H9 (cell line): ENCODE results near the gene MRPL40. TPM values are rescaled to one million over a fixed set of nuclear protein-coding genes. Genes with fewer than 3 reads are reported as not detected.
A peak's percentile ranks its signal among the peaks of the same experiment; 100 is the strongest.

Experiments
- DNase-seq: peaks from one replicate; pipeline ENCODE4 v3.0.0-alpha.2; 2017
- H2AFZ ChIP-seq: one replicate; pipeline ENCODE4 v1.6.1; 2013; ENCODE audit warnings: mild to moderate bottlenecking, low read length, control low read depth, moderate library complexity
- H2AK5ac ChIP-seq: 2 replicates; pipeline ENCODE4 v1.6.1; 2013; ENCODE audit warnings: low read length, control low read depth, mixed read lengths; ENCODE audit not compliant: insufficient read length
- H2BK120ac ChIP-seq: one replicate; pipeline ENCODE4 v1.6.1; 2013; ENCODE audit warnings: low read depth, mild to moderate bottlenecking, low read length, control low read depth, inconsistent platforms; ENCODE audit not compliant: poor library complexity, severe bottlenecking
- H2BK12ac ChIP-seq: 2 replicates; pipeline ENCODE4 v1.6.1; 2013; ENCODE audit warnings: low read length, control low read depth, mixed read lengths, low read depth; ENCODE audit not compliant: insufficient read length
- H2BK15ac ChIP-seq: 2 replicates; pipeline ENCODE4 v1.6.1; 2013; ENCODE audit warnings: low read depth, low read length, control low read depth
- H2BK20ac ChIP-seq: one replicate; pipeline ENCODE4 v1.6.1; 2013; ENCODE audit warnings: low read depth, mild to moderate bottlenecking, low read length, control low read depth, inconsistent platforms; ENCODE audit not compliant: poor library complexity, severe bottlenecking
- H2BK5ac ChIP-seq: 2 replicates; pipeline ENCODE4 v1.6.1; 2013; ENCODE audit warnings: low read length, control low read depth, mixed read lengths; ENCODE audit not compliant: insufficient read length
- H3K14ac ChIP-seq: 2 replicates; pipeline ENCODE4 v1.6.1; 2013; ENCODE audit warnings: low read length, control low read depth; ENCODE audit not compliant: insufficient read depth
- H3K18ac ChIP-seq: 2 replicates; pipeline ENCODE4 v1.6.1; 2013; ENCODE audit warnings: low read depth, mild to moderate bottlenecking, mixed read lengths, low read length, control low read depth; ENCODE audit not compliant: insufficient read length
- H3K23ac ChIP-seq: 2 replicates; pipeline ENCODE4 v1.6.1; 2013; ENCODE audit warnings: low read length, control low read depth, mixed read lengths, low read depth; ENCODE audit not compliant: insufficient read length
- H3K23me2 ChIP-seq: 2 replicates; pipeline ENCODE4 v1.6.1; 2013; ENCODE audit warnings: low read depth, mild to moderate bottlenecking, mixed read lengths, low read length, control low read depth; ENCODE audit not compliant: insufficient read length, poor library complexity, severe bottlenecking
- H3K27ac ChIP-seq: 2 replicates; pipeline ENCODE4 v1.5.1; 2013; ENCODE audit warnings: low read length, control low read depth, mixed read lengths, low read depth; ENCODE audit not compliant: insufficient read length
- H3K27me3 ChIP-seq: 2 replicates; pipeline ENCODE4 v1.6.1; 2013; ENCODE audit warnings: low read length, control low read depth, inconsistent platforms; ENCODE audit not compliant: insufficient read depth
- H3K4ac ChIP-seq: 2 replicates; pipeline ENCODE4 v1.6.1; 2013; ENCODE audit warnings: low read depth, mild to moderate bottlenecking, control low read depth, inconsistent platforms, low read length, moderate library complexity
- H3K4me1 ChIP-seq: 2 replicates; pipeline ENCODE4 v1.6.1; 2013; ENCODE audit warnings: low read length, control low read depth, inconsistent platforms; ENCODE audit not compliant: insufficient read depth
- H3K4me2 ChIP-seq: 2 replicates; pipeline ENCODE4 v1.6.1; 2013; ENCODE audit warnings: low read length, control low read depth, mixed read lengths; ENCODE audit not compliant: insufficient read length, insufficient read depth
- H3K56ac ChIP-seq: 2 replicates; pipeline ENCODE4 v1.6.1; 2013; ENCODE audit warnings: low read depth, mild to moderate bottlenecking, mixed read lengths, low read length, control low read depth; ENCODE audit not compliant: insufficient read length
- H3K79me1 ChIP-seq: 2 replicates; pipeline ENCODE4 v1.6.1; 2013; ENCODE audit warnings: low read depth, mild to moderate bottlenecking, moderate library complexity, low read length, control low read depth, inconsistent platforms; ENCODE audit not compliant: insufficient read depth, poor library complexity, severe bottlenecking
- H3K79me2 ChIP-seq: 2 replicates; pipeline ENCODE4 v1.6.1; 2013; ENCODE audit warnings: low read length, control low read depth, inconsistent platforms; ENCODE audit not compliant: insufficient read depth
- H3K9ac ChIP-seq: 2 replicates; pipeline ENCODE4 v1.6.1; 2013; ENCODE audit warnings: low read length, control low read depth, mixed read lengths; ENCODE audit not compliant: insufficient read length; ENCODE audit errors: extremely low read depth
- H3K9me3 ChIP-seq: one replicate; pipeline ENCODE4 v1.6.1; 2013; ENCODE audit warnings: low read depth, low read length, inconsistent platforms; ENCODE audit not compliant: control insufficient read depth
- H3T11ph ChIP-seq: one replicate; pipeline ENCODE4 v1.6.1; 2013; ENCODE audit warnings: mild to moderate bottlenecking, low read length, control low read depth, inconsistent platforms
- H4K20me1 ChIP-seq: one replicate; pipeline ENCODE4 v1.6.1; 2013; ENCODE audit not compliant: control insufficient read depth, insufficient read length, insufficient read depth
- H4K5ac ChIP-seq: 2 replicates; pipeline ENCODE4 v1.6.1; 2013; ENCODE audit warnings: low read depth, mild to moderate bottlenecking, mixed read lengths, low read length, control low read depth; ENCODE audit not compliant: insufficient read length
- H4K8ac ChIP-seq: replicated peaks from 2 replicates; pipeline ENCODE4 v1.6.1; 2013; ENCODE audit warnings: low read length, control low read depth, mixed read lengths, low read depth; ENCODE audit not compliant: insufficient read length
- H4K91ac ChIP-seq: 2 replicates; pipeline ENCODE4 v1.6.1; 2013; ENCODE audit warnings: low read depth, mild to moderate bottlenecking, moderate library complexity, mixed read lengths, low read length, control low read depth; ENCODE audit not compliant: insufficient read length
- H3K27ac Mint-ChIP-seq, 3 experiments: 2 replicates in 2 of 3; 3 replicates in 1 of 3; pipeline ENCODE4 v1.8.0; 2020 to 2021; ENCODE audit warnings: mixed read lengths in 3 of 3, mild to moderate bottlenecking in 1 of 3, moderate library complexity in 1 of 3
- H3K27me3 Mint-ChIP-seq: 2 replicates; pipeline ENCODE4 v1.8.0; 2021; ENCODE audit warnings: low read depth, mild to moderate bottlenecking, moderate library complexity, mixed read lengths
- H3K36me3 Mint-ChIP-seq, 3 experiments: 2 replicates in 2 of 3; 3 replicates in 1 of 3; pipeline ENCODE4 v1.8.0; 2020 to 2021; ENCODE audit warnings: low read depth in 3 of 3, mixed read lengths in 3 of 3; ENCODE audit not compliant: insufficient read depth in 1 of 3
- H3K4me1 Mint-ChIP-seq, 2 experiments: 2 replicates each; pipeline ENCODE4 v1.8.0; 2020; ENCODE audit warnings: mixed read lengths in 2 of 2
- H3K4me3 Mint-ChIP-seq, 2 experiments: 2 replicates in 1 of 2; 3 replicates in 1 of 2; pipeline ENCODE4 v1.8.0; 2020 to 2021; ENCODE audit warnings: mild to moderate bottlenecking in 2 of 2, mixed read lengths in 2 of 2, moderate library complexity in 1 of 2
- H3K9me3 Mint-ChIP-seq, 2 experiments: 2 replicates in 1 of 2; 3 replicates in 1 of 2; pipeline ENCODE4 v1.8.0; 2020; ENCODE audit warnings: mild to moderate bottlenecking in 2 of 2, mixed read lengths in 2 of 2, moderate library complexity in 1 of 2
- CTCF ChIP-seq: fragments of 200-600 bp; sonication (generic); conservative IDR thresholded peaks from 3 replicates; pipeline ENCODE4 v1.8.0; 2021; ENCODE audit warnings: antibody characterized with exemption, mild to moderate bottlenecking
- WGBS: extraction: QIAGEN DNeasy Blood & Tissue Kit; methylation state at CpG from one replicate; pipeline ENCODE4 v1.1.7; 2013; ENCODE audit warnings: missing lambda C conversion rate, low lambda C conversion rate, mixed read lengths; ENCODE audit not compliant: insufficient read length; ENCODE audit errors: extremely low coverage; 5-methylcytosine and 5-hydroxymethylcytosine counted together
- total RNA-seq: library from RNA; stranded (reverse); gene quantifications from 2 replicates; pipeline ENCODE4 v1.2.1, GENCODE V29; 2021

MRPL40 gene
- total RNA-seq, 1 experiment from 2014 or later, result 15.2 TPM

GRCh38 chr22:19476023-19476422 is 43.7 kb downstream of the MRPL40 start:
- no peak for TF ChIP-seq CTCF
- no peaks in the 10 kb centered on the region for H3K9me3 Mint-ChIP-seq
- no peak for DNase-seq
- peak overlapping the region in 1 of 3 experiments; percentile 63; a peak in 1 of 7 replicates for H3K27ac Mint-ChIP-seq
- Histone ChIP-seq H3K23ac (no peak overlapping the region), H3K79me2 (peaks cover 20% of the 10 kb centered on the region; the same call in 1 of the 2 replicates), H4K8ac (no peak overlapping the region), H3K9ac (no peak overlapping the region), H3K4me1 (peaks cover 3% of the 10 kb centered on the region), H3K4me2 (no peak overlapping the region), H3K18ac (no peak overlapping the region), H3K4ac (no peak overlapping the region), H2AFZ (no peak overlapping the region), H3K9me3 (no peaks in the 10 kb centered on the region), H3K27ac (no peak overlapping the region), H3K56ac (no peak overlapping the region), H2BK5ac (no peak overlapping the region), H2BK120ac (no peak overlapping the region), H3T11ph (no peak overlapping the region), H2BK15ac (no peak overlapping the region), H3K27me3 (no peaks in the 10 kb centered on the region), H4K91ac (no peak overlapping the region), H4K20me1 (no peaks in the 10 kb centered on the region), H3K79me1 (peaks cover 3% of the 10 kb centered on the region), H2BK12ac (no peak overlapping the region), H3K14ac (no peak overlapping the region), H4K5ac (no peak overlapping the region), H2AK5ac (no peak overlapping the region), H3K23me2 (peaks cover 13% of the 10 kb centered on the region), H2BK20ac (no peak overlapping the region)
- no peak overlapping the region for H3K4me3 Mint-ChIP-seq
- peaks cover 20% of the 10 kb centered on the region in 2 experiments for H3K4me1 Mint-ChIP-seq
- no CpG with 5 or more reads among the region's 3 CpGs for WGBS
- H3K27me3 Mint-ChIP-seq, result no peaks in the 10 kb centered on the region; the same call in 1 of the 2 replicates
- peaks cover 22 to 41% (median 33%) of the 10 kb centered on the region in 3 experiments for H3K36me3 Mint-ChIP-seq
